NAMALWA (cell line): ENCODE data around the gene FLNA.
"Not testable (repeated sequence)": the region's sequence is repeated elsewhere in the genome, so short reads cannot be mapped to it uniquely, and the experiment has no call there.

ENCODE experiments used
- DNase-seq: peaks from one replicate; pipeline ENCODE4 v3.0.0-alpha.2; 2015; ENCODE audit warnings: low spot score

FLNA gene

GRCh38 chrX:154360155-154360713, 14.2 kb downstream of the FLNA start:
- no peak for DNase-seq

DNA sequence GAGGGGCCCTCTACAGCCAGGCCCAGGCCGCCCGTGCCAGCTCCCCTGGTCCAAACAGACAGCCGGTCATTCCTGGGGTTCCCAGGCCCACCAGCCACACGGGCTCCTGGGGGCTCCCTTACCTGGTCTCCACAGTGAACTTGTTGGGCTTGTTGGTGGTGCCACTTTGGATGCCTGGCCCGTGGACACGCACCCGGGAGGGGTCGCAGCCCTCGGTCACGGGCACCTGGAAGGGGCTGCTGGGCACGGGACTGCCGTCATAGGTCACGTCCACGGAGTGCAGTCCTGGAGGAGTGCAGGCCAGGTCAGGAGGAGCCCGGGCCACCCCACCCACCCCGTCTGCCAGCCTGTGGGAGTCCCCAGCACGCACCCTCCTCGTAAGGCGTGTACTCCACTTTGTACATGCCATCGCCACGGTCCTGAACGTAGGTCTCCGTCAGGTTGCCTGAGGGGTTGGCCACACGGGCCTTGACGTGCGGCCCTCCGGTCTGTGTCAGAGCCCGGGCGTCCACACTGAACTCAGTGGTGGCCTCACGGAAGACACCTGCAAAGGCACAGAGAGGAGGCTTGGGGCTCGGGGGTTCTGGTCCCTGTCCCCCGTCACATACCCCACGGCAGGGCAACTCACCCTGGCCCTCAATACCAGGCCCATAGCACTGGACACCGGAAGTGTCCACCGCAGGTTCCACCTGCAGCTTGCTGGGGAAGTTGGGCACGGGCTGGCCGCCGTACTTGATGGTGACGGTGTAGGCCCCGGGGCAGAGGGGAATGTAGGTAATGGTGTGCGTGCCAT, 14.9 kb downstream of the FLNA start:
- no peak for DNase-seq

DNA sequence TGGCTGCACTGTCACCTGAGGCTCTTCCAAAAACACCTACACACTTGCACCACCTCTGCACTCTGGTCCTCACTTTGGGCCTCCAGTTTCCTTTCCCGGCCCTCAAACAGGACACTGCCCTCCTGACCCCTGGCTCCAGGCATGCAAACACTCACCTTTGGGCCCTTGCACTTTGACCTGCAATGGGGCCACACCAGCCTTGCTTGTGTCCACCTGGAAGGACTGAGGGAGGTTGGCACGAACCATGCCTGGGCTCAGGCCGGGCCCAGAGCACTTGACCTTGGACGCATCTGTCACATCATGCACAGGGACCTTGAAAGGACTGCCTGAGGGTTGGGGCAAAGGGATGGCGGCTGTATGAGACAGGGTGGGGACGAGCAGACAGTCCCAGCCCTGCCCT, 15.6 kb downstream of the FLNA start:
- DNase-seq: no peak

DNA sequence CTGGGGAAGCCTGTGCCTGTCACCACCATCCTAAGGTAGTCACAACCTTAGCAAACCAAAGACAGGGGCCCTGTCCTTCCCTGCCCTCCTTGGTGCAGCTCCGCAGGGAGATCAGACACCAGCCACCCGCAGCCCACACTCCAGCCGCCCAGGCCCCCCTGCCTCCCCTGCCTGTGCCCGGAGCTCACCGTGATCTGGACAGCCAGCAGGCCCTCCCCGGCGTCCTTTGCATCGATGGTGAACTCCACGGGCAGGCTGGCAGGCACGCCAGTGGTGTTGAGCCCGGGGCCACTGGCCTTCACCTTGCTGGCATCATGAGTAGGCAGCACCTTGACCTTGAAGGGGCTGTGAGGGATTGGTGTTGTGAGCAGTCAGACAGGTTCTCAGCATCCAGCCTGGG, 16.4 kb downstream of the FLNA start:
- DNase-seq: no peak

GRCh38 chrX:154357205-154357604, 17.2 kb downstream of the FLNA start:
- DNase-seq: no peak

- no peak for DNase-seq
These were observed 17.8 kb downstream of the FLNA start for GRCh38 chrX:154356596-154356995.

- DNase-seq: no peak
These were observed 18.7 kb downstream of the FLNA start for GRCh38 chrX:154355776-154356140.

- no peak for DNase-seq
These were observed 19.2 kb downstream of the FLNA start for GRCh38 chrX:154355094-154355775.

DNA sequence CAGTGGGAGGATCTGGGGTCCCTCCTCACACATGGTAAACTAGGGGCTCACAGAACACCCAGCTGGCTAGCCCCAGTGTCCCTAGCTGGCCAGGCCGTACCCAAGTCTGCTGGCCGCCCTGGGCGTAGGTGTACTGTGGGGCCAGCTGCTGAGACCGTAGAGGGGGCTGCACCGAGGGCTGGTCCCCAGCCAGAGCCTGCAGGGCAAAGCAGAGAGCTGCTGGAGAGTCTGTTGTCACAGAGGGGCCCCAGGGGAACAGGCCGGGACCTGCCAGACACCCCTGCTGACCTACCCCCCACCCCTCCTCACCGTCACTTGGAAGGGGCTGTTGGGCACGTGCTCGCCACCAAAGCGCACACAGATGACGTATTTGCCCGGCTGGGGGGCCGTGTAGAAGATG, 19.9 kb downstream of the FLNA start:
- DNase-seq: no peak

DNA sequence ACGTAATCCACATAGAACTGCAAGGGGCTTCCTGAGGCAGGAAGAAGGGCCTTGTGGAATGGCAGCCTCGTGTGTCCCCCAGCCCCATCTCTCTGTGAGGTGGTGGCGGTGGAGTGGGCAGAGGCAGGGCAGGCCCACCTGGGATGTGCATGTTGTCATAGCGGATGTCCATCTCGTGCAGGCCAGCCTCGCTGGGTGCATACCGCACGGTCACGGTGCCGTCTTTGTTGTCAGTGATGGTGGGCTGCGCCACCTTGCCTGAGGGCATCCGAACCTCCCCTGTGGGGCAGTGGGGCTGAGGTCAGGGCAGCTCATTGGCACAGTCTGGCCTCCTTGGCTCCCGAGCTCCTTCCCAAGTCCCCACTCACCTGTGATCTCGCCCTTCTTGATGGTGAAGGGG, 20.4 kb downstream of the FLNA start:
- no peak for DNase-seq

DNA sequence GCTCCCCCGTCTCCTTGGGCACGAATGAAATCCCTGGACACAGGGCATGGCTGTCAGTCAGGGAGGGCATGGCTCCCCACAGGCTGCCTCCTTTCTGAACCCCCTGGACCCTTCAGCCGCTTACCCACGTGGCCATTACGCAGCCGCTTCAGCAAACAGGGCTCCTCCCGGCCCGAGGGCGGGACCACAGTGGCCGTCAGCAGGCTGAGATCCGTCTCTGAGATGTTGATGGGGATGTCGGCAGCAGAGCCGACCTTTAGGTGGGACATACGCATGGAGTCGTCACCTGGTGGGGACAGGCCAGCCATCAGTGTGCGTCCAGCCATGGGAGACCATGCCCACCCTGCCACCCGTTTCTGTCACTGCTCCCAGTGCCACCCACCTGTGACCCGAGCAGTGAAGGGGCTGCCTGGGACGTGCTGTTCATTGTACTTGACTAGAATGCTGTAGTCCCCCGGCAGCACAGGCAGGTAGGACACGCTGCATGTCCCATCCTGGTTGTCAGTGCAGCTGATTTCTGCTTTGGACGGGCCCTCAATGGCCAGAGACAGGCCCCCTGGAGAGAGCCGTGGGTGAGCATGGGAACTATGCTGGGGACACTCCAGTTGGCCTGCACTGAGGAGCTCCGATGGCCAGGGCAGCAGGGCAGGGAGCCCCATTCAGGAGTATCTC, 21.1 kb downstream of the FLNA start:
- no peak for DNase-seq

- no peak for DNase-seq
These were observed 22.0 kb downstream of the FLNA start for GRCh38 chrX:154352466-154352865.

- DNase-seq: no peak
These were observed 22.4 kb downstream of the FLNA start for GRCh38 chrX:154352012-154352401.

GRCh38 chrX:154351183-154352011, 23.0 kb downstream of the FLNA start:
- no peak for DNase-seq

DNA sequence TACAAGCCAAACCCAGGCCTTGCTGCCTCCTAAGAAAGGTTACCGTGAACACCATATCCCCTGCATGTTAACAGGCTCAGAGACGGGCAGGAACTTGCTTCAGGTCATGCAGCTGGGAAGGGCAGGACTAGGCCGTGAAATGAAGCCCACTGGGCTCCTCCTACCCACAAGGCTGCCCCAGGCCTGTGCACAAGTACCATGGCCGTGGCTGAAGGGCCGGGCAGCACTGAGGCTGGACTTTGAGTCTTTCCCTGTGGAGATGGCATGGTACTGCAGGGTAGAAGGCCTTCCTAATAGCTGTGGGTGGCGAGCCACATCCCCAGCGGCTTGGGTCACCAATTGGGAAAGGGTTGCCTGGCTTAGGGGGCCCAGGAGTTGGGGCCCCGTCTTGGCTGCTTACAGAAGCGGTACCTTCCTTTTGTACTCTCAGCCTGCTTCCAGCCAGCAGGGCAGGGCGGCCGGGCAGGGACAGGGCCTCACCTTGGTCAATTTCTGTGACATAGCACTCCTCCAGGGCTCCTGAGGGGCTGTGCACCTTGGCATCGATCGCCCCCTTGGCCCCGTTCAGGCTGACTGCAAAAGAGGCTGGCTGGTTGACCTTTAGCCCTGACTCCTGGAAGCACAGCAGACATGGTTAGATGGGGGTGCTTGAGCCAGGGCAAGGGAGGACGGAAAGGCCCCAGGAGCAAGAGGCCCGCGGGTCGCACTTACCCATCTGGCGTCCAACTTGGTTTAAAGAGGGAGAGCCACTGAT, 23.8 kb downstream of the FLNA start:
- no peak for DNase-seq

- no peak for DNase-seq
These were observed 24.5 kb downstream of the FLNA start for GRCh38 chrX:154349979-154350378.

GRCh38 chrX:154349359-154349935, 25.0 kb downstream of the FLNA start:
- DNase-seq: no peak

- DNase-seq: no peak
These were observed 25.6 kb downstream of the FLNA start for GRCh38 chrX:154348646-154349358.

DNA sequence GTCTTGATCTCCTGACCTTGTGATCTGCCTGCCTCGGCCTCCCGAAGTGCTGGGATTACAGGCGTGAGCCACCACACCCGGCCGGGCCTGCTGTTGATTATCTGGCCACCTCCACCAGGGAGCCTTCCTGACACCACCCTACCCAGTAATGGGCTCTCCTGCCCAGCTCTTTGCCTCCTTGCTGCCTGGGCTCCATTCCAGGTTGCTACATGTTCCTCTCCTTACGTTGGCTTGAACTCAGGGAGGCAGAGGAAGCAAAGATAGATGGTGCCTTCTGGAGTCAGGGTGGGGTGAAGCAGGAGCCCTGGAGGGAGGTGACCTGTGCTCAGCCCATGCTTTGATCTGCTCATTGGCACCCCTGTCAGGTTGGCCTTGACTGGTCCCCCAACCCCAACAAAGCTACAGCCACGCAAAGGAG, 26.3 kb downstream of the FLNA start:
- no peak for DNase-seq

DNA sequence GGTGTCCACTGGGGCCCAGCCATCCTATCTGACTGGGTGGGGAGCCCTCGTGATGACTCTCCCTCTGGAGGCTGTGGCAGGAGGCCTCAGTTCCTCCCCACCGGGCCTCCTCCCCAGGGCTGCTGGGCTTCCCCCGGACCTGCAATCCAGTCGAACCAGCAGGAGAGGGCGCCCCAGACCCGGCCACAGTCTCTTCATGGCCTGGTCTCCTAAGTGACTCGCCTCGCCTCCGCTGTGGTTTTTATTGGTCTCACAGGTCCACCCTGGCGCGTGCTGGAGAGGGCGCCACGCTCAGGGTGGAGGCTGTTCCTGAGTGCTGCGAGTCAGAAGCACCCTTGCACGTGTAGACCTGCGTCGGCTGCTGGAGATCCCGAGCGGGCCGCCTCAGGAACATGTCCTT, 30.8 kb downstream of the FLNA start:
- DNase-seq: not testable (repeated sequence)
